K562 (cell line): Measurements from ENCODE around the gene LCNL1. TPM values are rescaled to one million over a fixed set of nuclear protein-coding genes. Genes with fewer than 3 reads are reported as not detected.

ENCODE experiments used
- ARID3B ChIP-seq: fragments of 250-450 bp; sonication (Bioruptor Pico); IDR thresholded peaks from 2 replicates; pipeline ENCODE4 v1.4.0; 2020; ENCODE audit warnings: borderline replicate concordance
- CREB3 ChIP-seq: fragments of 450-650 bp; conservative IDR thresholded peaks from 2 replicates; pipeline ENCODE4 v1.6.1; 2016; ENCODE audit warnings: missing genetic modification characterization, low read depth, mild to moderate bottlenecking, missing compliant biosample characterization, moderate library complexity
- CTBP1 ChIP-seq: fragments of 450-650 bp; IDR thresholded peaks from 2 replicates; pipeline ENCODE4 v1.6.1; 2016; ENCODE audit warnings: borderline replicate concordance
- ELF1 ChIP-seq: fragments of 200-800 bp; sonication (Bioruptor generic); IDR thresholded peaks from 2 replicates; pipeline ENCODE4 v1.6.1; 2016; ENCODE audit warnings: missing genetic modification characterization, missing compliant biosample characterization
- FOXJ3 ChIP-seq: sonication (generic); formaldehyde crosslinking; IDR thresholded peaks from 2 replicates; pipeline ENCODE4 v1.4.0; 2020; ENCODE audit warnings: mild to moderate bottlenecking, missing genetic modification reagents
- ILK ChIP-seq: fragments of 450-650 bp; IDR thresholded peaks from 2 replicates; pipeline ENCODE4 v1.6.1; 2016; ENCODE audit warnings: missing genetic modification characterization, low read depth, mild to moderate bottlenecking, missing compliant biosample characterization, moderate library complexity, borderline replicate concordance
- KAT7 ChIP-seq: sonication (generic); formaldehyde crosslinking; IDR thresholded peaks from 2 replicates; pipeline ENCODE4 v1.8.0; 2022; ENCODE audit warnings: missing genetic modification reagents, mild to moderate bottlenecking, borderline replicate concordance
- LCOR ChIP-seq: sonication (generic); formaldehyde crosslinking; IDR thresholded peaks from 2 replicates; pipeline ENCODE4 v1.8.0; 2022; ENCODE audit warnings: mild to moderate bottlenecking, missing genetic modification reagents
- NELFE ChIP-seq: IDR thresholded peaks from 2 replicates; pipeline ENCODE4 v1.6.1; 2011; ENCODE audit warnings: mild to moderate bottlenecking; ENCODE audit not compliant: insufficient read depth, insufficient read length
- NFE2 ChIP-seq: IDR thresholded peaks from 2 replicates; pipeline ENCODE4 v1.6.1; 2014; ENCODE audit warnings: antibody characterized with exemption, low read depth
- NRF1 ChIP-seq, 2 experiments: fragments of 450-650 bp; IDR thresholded peaks in 1 of 2; conservative IDR thresholded peaks in 1 of 2; 2 replicates each; pipeline ENCODE4 v1.6.1; 2014; ENCODE audit warnings: mild to moderate bottlenecking in 2 of 2
- PHF21A ChIP-seq: fragments of 450-650 bp; IDR thresholded peaks from 2 replicates; pipeline ENCODE4 v1.6.1; 2017; ENCODE audit warnings: low read depth, borderline replicate concordance
- PHF8 ChIP-seq: fragments of 200-600 bp; sonication (generic); IDR thresholded peaks from 2 replicates; pipeline ENCODE4 v1.6.1; 2012; ENCODE audit warnings: mixed run types, mild to moderate bottlenecking, inconsistent platforms, low read length, moderate library complexity, borderline replicate concordance
- POLR2AphosphoS2 ChIP-seq: IDR thresholded peaks from 2 replicates; pipeline ENCODE4 v1.6.1; 2012; ENCODE audit warnings: low read length, improper control_type of control experiment
- SIN3A ChIP-seq, 2 experiments: fragments of 150-350 bp in 1 of 2; IDR thresholded peaks; 2 replicates each; pipeline ENCODE4 v1.6.1; 2011 to 2016; ENCODE audit warnings: borderline replicate concordance in 2 of 2, low read depth in 2 of 2, low read length in 2 of 2, mild to moderate bottlenecking in 2 of 2, moderate library complexity in 2 of 2; ENCODE audit not compliant: control insufficient read depth in 1 of 2
- XRCC3 ChIP-seq: fragments of 450-650 bp; IDR thresholded peaks from 2 replicates; pipeline ENCODE4 v1.6.1; 2017; ENCODE audit warnings: mild to moderate bottlenecking, moderate library complexity
- YY1 ChIP-seq, 3 experiments: IDR thresholded peaks; 2 replicates each; pipeline ENCODE4 v1.6.1; 2011; ENCODE audit warnings: low read length in 2 of 3, mild to moderate bottlenecking in 2 of 3, moderate library complexity in 2 of 3, borderline replicate concordance in 1 of 3, control low read depth in 1 of 3, low read depth in 1 of 3; ENCODE audit not compliant: insufficient read depth in 3 of 3, insufficient replicate concordance in 2 of 3, control insufficient read depth in 1 of 3, insufficient read length in 1 of 3; ENCODE audit errors: extremely low read depth in 1 of 3
- ZC3H4 ChIP-seq: sonication (generic); formaldehyde crosslinking; IDR thresholded peaks from 2 replicates; pipeline ENCODE4 v1.9.0; 2021; ENCODE audit warnings: missing genetic modification reagents, borderline replicate concordance
- ZNF282 ChIP-seq: sonication (generic); formaldehyde crosslinking; IDR thresholded peaks from 2 replicates; pipeline ENCODE4 v1.8.1; 2023; ENCODE audit warnings: missing genetic modification reagents
- polyA plus RNA-seq, 8 experiments: library from polyadenylated mRNA; depleted of rRNA in 4 of 8; stranded (reverse) in 5 of 8; unstranded in 3 of 8; fragments of >200 nt; fragmentation: Nextera tagmentation in 2 of 8; fragmentation: Illumina TruSeq in 1 of 8; extraction: Ambion mirVana in 2 of 8; extraction: Trizol in 1 of 8; gene quantifications; 2 replicates each; pipeline versions ENCODE4 v1.2.1 to v1.2.3, GENCODE V29; 2011 to 2014; ENCODE audit warnings: inconsistent platforms in 1 of 8, missing spikeins in 1 of 8
- total RNA-seq, 7 experiments: library from RNA; depleted of rRNA in 6 of 7; stranded (reverse); fragments of >200 nt in 6 of 7; fragmentation: Illumina TruSeq in 2 of 7; extraction: Trizol in 2 of 7; gene quantifications; 2 replicates each; pipeline versions ENCODE4 v1.2.1 to v1.2.3, GENCODE V29; 2011 to 2021; ENCODE audit warnings: low replicate concordance in 1 of 7
- TF ChIP-seq, protein P1 (sequence below): fragments of 450-650 bp; IDR thresholded peaks from 2 replicates; pipeline ENCODE4 v1.6.1; 2018; ENCODE audit not compliant: partially characterized antibody

LCNL1 gene
- total and polyA plus RNA-seq, 9 of the 15 experiments (the other 6 are each of a cell fraction or from before 2014, with no cell fraction given) = 0.04 to 0.16 (median 0.04) TPM; not detected in 4

GRCh38 chr9:136996361-136997292 is 13.8 kb downstream of the LCNL1 start, which contains the start of gene CLIC3 (continued):
- no peak for TF ChIP-seq ARID3B (CRISPR knock-in tag)
- no peak for TF ChIP-seq ZC3H4 (CRISPR knock-in tag)
- no peak for TF ChIP-seq ZNF282 (CRISPR knock-in tag)
- peak; percentile 94 to 98 for TF ChIP-seq SIN3A (IDR thresholded peaks at IDR 0.05; ENCODE audit: borderline replicate concordance in 2 of 2, control insufficient read depth in 1 of 2, low read depth in 2 of 2, low read length in 2 of 2)
- no peak for TF ChIP-seq NFE2
- TF ChIP-seq YY1 (IDR thresholded peaks at IDR 0.05; ENCODE audit: borderline replicate concordance in 1 of 3, control insufficient read depth in 1 of 3, extremely low read depth in 1 of 3, insufficient read depth in 3 of 3, insufficient read length in 1 of 3, insufficient replicate concordance in 2 of 3, low read depth in 1 of 3, low read length in 2 of 3) = peak in 2 of 3 experiments; percentile 56 to 62
- peak; percentile 42 to 51; a peak in 2 of 4 replicates for TF ChIP-seq NRF1 (conservative IDR thresholded peaks at IDR 0.05 in 1 of 2, IDR thresholded peaks at IDR 0.05 in 1 of 2)
- TF ChIP-seq POLR2AphosphoS2 = no peak
- TF ChIP-seq ILK (tag) = no peak
- peak; percentile 31; the same call in 1 of the 2 replicates for TF ChIP-seq PHF8
- TF ChIP-seq NELFE = no peak
- TF ChIP-seq, protein P1, sequence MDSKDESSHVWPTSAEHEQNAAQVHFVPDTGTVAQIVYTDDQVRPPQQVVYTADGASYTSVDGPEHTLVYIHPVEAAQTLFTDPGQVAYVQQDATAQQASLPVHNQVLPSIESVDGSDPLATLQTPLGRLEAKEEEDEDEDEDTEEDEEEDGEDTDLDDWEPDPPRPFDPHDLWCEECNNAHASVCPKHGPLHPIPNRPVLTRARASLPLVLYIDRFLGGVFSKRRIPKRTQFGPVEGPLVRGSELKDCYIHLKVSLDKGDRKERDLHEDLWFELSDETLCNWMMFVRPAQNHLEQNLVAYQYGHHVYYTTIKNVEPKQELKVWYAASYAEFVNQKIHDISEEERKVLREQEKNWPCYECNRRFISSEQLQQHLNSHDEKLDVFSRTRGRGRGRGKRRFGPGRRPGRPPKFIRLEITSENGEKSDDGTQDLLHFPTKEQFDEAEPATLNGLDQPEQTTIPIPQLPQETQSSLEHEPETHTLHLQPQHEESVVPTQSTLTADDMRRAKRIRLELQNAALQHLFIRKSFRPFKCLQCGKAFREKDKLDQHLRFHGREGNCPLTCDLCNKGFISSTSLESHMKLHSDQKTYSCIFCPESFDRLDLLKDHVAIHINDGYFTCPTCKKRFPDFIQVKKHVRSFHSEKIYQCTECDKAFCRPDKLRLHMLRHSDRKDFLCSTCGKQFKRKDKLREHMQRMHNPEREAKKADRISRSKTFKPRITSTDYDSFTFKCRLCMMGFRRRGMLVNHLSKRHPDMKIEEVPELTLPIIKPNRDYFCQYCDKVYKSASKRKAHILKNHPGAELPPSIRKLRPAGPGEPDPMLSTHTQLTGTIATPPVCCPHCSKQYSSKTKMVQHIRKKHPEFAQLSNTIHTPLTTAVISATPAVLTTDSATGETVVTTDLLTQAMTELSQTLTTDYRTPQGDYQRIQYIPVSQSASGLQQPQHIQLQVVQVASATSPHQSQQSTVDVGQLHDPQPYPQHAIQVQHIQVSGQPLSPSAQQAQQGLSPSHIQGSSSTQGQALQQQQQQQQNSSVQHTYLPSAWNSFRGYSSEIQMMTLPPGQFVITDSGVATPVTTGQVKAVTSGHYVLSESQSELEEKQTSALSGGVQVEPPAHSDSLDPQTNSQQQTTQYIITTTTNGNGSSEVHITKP = peak; percentile 83
- no peak for TF ChIP-seq XRCC3
- peak; percentile 70; the same call in 1 of the 2 replicates for TF ChIP-seq CTBP1
- TF ChIP-seq CREB3 = no peak
- no peak for TF ChIP-seq LCOR
- TF ChIP-seq KAT7 (CRISPR knock-in tag) = no peak
- no peak for TF ChIP-seq ELF1 (tag)
- no peak for TF ChIP-seq PHF21A
- no peak for TF ChIP-seq FOXJ3
